Trophoblast cell (in vitro differentiated cells and primary cell): ENCODE results near the gene GFI1. TPM values are rescaled to one million over a fixed set of nuclear protein-coding genes. Genes with fewer than 3 reads are reported as not detected.
"Not testable (repeated sequence)": the region's sequence is repeated elsewhere in the genome, so short reads cannot be mapped to it uniquely, and the experiment has no call there.

Experiments used
- DNase-seq, 2 donors: peaks; one replicate each; pipeline ENCODE4 v3.0.0-alpha.2; 2016
- H2AFZ ChIP-seq: 2 replicates; pipeline ENCODE4 v1.6.1; 2013; ENCODE audit warnings: low read length, moderate library complexity, mild to moderate bottlenecking; ENCODE audit not compliant: insufficient read depth, poor library complexity
- H2AK5ac ChIP-seq: 2 replicates; pipeline ENCODE4 v1.6.1; 2013; ENCODE audit warnings: mild to moderate bottlenecking, low read length
- H2BK120ac ChIP-seq: 2 replicates; pipeline ENCODE4 v1.6.1; 2013; ENCODE audit warnings: low read length, mild to moderate bottlenecking, moderate library complexity; ENCODE audit not compliant: insufficient read depth, poor library complexity
- H2BK12ac ChIP-seq: 2 replicates; pipeline ENCODE4 v1.6.1; 2013; ENCODE audit warnings: mild to moderate bottlenecking, low read length, moderate library complexity
- H2BK5ac ChIP-seq: 2 replicates; pipeline ENCODE4 v1.6.1; 2013; ENCODE audit warnings: low read length, low read depth, moderate library complexity, mild to moderate bottlenecking; ENCODE audit not compliant: poor library complexity
- H3K14ac ChIP-seq: 2 replicates; pipeline ENCODE4 v1.6.1; 2013; ENCODE audit warnings: mild to moderate bottlenecking, low read length
- H3K18ac ChIP-seq: 2 replicates; pipeline ENCODE4 v1.6.1; 2013; ENCODE audit warnings: mild to moderate bottlenecking, low read length
- H3K23ac ChIP-seq: 2 replicates; pipeline ENCODE4 v1.6.1; 2013; ENCODE audit warnings: low read length
- H3K27ac ChIP-seq: 2 replicates; pipeline ENCODE4 v1.5.1; 2013; ENCODE audit warnings: low read depth, mild to moderate bottlenecking, inconsistent platforms, low read length, moderate library complexity
- H3K27me3 ChIP-seq: 2 replicates; pipeline ENCODE4 v1.6.1; 2013; ENCODE audit warnings: inconsistent platforms, mild to moderate bottlenecking, low read length, moderate library complexity; ENCODE audit not compliant: insufficient read depth
- H3K36me3 ChIP-seq, 2 experiments: 1 replicate in 1 of 2; 2 replicates in 1 of 2; pipeline ENCODE4 v1.6.1; 2013; ENCODE audit warnings: low read length in 2 of 2, mild to moderate bottlenecking in 2 of 2, moderate library complexity in 1 of 2; ENCODE audit not compliant: insufficient read depth in 2 of 2, control insufficient read depth in 1 of 2
- H3K4ac ChIP-seq: 2 replicates; pipeline ENCODE4 v1.6.1; 2013; ENCODE audit warnings: low read depth, mild to moderate bottlenecking, low read length, moderate library complexity
- H3K4me1 ChIP-seq, 2 experiments: 1 replicate in 1 of 2; 2 replicates in 1 of 2; pipeline ENCODE4 v1.6.1; 2013; ENCODE audit warnings: low read length in 2 of 2, mild to moderate bottlenecking in 2 of 2, moderate library complexity in 1 of 2; ENCODE audit not compliant: insufficient read depth in 2 of 2, control insufficient read depth in 1 of 2
- H3K4me2 ChIP-seq: 2 replicates; pipeline ENCODE4 v1.6.1; 2013; ENCODE audit warnings: inconsistent platforms, mild to moderate bottlenecking, low read length, moderate library complexity
- H3K4me3 ChIP-seq: 2 replicates; pipeline ENCODE4 v1.5.1; 2013; ENCODE audit warnings: mild to moderate bottlenecking, low read depth, low read length, inconsistent platforms
- H3K79me1 ChIP-seq: one replicate; pipeline ENCODE4 v1.6.1; 2013; ENCODE audit warnings: low read length
- H3K79me2 ChIP-seq: 2 replicates; pipeline ENCODE4 v1.6.1; 2013; ENCODE audit warnings: low read length, mild to moderate bottlenecking; ENCODE audit not compliant: control insufficient read depth, insufficient read depth, poor library complexity
- H3K9ac ChIP-seq: 2 replicates; pipeline ENCODE4 v1.6.1; 2013; ENCODE audit warnings: mild to moderate bottlenecking, low read length
- H3K9me3 ChIP-seq: 2 replicates; pipeline ENCODE4 v1.6.1; 2013; ENCODE audit warnings: low read depth, mild to moderate bottlenecking, control low read depth, inconsistent platforms, low read length; ENCODE audit not compliant: insufficient read depth
- H4K12ac ChIP-seq: 2 replicates; pipeline ENCODE4 v1.6.1; 2013; ENCODE audit warnings: low read depth, mild to moderate bottlenecking, low read length, moderate library complexity
- H4K8ac ChIP-seq: 2 replicates; pipeline ENCODE4 v1.6.1; 2013; ENCODE audit warnings: low read depth, mild to moderate bottlenecking, low read length, moderate library complexity
- H4K91ac ChIP-seq: one replicate; pipeline ENCODE4 v1.6.1; 2013; ENCODE audit warnings: low read depth, mild to moderate bottlenecking, low read length, moderate library complexity
- WGBS: extraction: QIAGEN DNeasy Blood & Tissue Kit; methylation state at CpG from one replicate; pipeline ENCODE4 v1.1.7; 2013; ENCODE audit warnings: missing lambda C conversion rate; ENCODE audit not compliant: insufficient read length, insufficient coverage; ENCODE audit errors: extremely low coverage; 5-methylcytosine and 5-hydroxymethylcytosine counted together
- polyA plus RNA-seq: library from polyadenylated mRNA; stranded (reverse); fragments of 200-250 nt; gene quantifications from 2 replicates; pipeline ENCODE4 v1.2.3, GENCODE V29; 2013

Gene GFI1
- polyA plus RNA-seq = 0.17 and 0.25 TPM in 2 replicates

DNA sequence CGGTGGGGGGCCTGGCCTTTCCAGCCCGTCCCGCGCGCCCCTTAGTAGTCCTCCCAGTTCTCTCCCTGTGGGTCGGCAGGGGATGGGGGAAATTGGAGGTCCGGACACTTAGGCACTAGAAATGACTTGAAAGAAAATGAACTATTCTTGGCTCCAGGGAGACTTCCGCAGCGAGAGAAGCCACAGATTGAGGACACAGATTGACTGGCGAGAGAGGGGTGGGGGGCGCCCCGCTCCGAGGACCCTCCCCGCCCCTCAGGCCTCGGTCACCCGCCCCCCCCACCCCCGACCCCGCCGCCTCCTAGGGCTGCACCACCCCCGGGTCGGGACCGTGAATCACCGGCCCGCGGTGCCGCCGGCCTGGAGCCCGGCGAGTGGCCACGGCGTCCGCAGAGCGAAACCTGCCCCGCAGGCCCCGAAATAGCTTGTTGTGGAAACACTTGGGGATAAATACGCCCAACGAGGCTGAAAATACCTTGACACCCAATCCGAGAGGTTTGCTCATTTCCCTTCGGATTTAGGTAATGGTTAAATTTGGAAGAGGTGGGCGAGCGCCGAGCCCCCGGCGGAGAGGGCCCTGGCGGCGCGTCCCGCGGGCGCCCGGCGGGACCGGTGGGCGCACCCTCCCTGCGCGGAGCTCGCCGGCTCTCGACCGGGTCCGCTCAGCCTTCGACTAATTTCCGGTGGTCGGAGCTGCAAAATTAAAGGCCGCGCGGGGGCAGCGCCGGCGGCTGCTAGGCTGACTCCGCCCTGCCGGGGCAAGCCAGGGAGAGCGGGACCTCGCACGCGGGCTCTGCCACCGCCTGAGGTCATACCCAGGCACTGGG is at the start of gene GFI1:
Gene GFI1, minus strand, starts transcription at position 675 of the 827 bp plus-strand sequence. CDS start 3,438 bp downstream, outside the sequence.
- Histone ChIP-seq H3K14ac (no peak within 1 kb of the TSS), H3K79me1 (no peaks in the 10 kb centered on the region), H3K79me2 (no peaks in the 10 kb centered on the region), H3K18ac (no peak within 1 kb of the TSS), H3K4me3 (peak within 1 kb of the TSS; percentile 62), H2BK12ac (no peak within 1 kb of the TSS), H2BK120ac (no peak within 1 kb of the TSS), H2AK5ac (no peak within 1 kb of the TSS), H3K27me3 (peaks cover 60% of the 10 kb centered on the region), H3K23ac (no peak within 1 kb of the TSS), H3K36me3 (no peaks in the 10 kb centered on the region), H2AFZ (peak within 1 kb of the TSS; percentile 53), H4K12ac (no peak within 1 kb of the TSS), H3K4ac (no peak within 1 kb of the TSS), H3K4me1 (peaks cover 33 to 43% of the 10 kb centered on the region in 2 experiments), H2BK5ac (no peak within 1 kb of the TSS), H3K9me3 (no peaks in the 10 kb centered on the region), H3K4me2 (peak within 1 kb of the TSS; percentile 88), H4K8ac (no peak within 1 kb of the TSS), H3K27ac (no peak within 1 kb of the TSS), H3K9ac (no peak within 1 kb of the TSS), H4K91ac (no peak within 1 kb of the TSS)
- no CpG with 5 or more reads among the region's 77 CpGs for WGBS
- DNase-seq = peak in 1 of 2 donors; percentile 28

DNA sequence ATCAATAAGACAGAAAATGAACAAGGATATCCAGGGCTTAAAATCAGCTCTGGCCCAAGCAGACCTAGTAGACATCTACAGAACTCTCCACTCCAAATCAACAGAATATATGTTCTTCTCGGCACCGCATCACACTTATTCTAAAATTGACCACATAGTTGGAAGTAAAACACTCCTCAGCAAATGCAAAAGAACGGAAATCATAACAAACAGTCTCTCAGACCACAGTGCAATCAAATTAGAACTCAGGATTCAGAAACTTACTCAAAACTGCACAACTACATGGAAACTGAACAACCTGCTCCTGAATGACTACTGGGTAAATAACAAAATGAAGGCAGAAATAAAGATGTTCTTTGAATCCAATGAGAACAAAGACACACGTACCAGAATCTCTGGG is 45.6 kb upstream of the GFI1 start:
- not testable (repeated sequence) for H3K14ac ChIP-seq, H3K27me3 ChIP-seq, H3K4me1 ChIP-seq, H3K79me2 ChIP-seq, H4K12ac ChIP-seq, H3K9ac ChIP-seq, H3K18ac ChIP-seq, H3K79me1 ChIP-seq, H2AK5ac ChIP-seq, H2BK120ac ChIP-seq, H3K23ac ChIP-seq, H3K27ac ChIP-seq, H2AFZ ChIP-seq, H4K8ac ChIP-seq, H3K9me3 ChIP-seq, H2BK5ac ChIP-seq, H3K36me3 ChIP-seq, H4K91ac ChIP-seq, DNase-seq, H3K4me3 ChIP-seq, H3K4ac ChIP-seq, H3K4me2 ChIP-seq, H2BK12ac ChIP-seq
- WGBS = no CpG with 5 or more reads among the region's 4 CpGs

DNA sequence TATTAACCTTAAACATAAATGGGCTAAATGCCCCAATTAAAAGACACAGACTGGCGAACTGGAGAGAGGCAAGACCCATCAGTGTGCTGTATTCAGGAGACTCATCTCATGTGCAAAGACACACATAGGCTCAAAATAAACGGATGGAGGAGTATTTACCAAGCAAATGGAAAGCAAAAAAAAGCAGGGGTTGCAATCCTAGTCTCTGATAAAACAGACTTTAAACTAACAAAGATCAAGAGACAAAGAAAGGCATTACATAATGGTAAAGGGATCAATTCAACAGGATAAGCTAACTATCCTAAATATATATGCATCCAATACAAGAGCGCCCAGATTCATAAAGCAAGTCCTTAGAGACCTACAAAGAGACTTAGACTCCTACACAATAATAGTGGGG is 45.2 kb upstream of the GFI1 start:
- not testable (repeated sequence) for H2AFZ ChIP-seq, H3K14ac ChIP-seq, H3K36me3 ChIP-seq, H2BK5ac ChIP-seq, H2BK12ac ChIP-seq, H3K18ac ChIP-seq, H4K91ac ChIP-seq, DNase-seq, H3K27me3 ChIP-seq, H3K4ac ChIP-seq, H4K8ac ChIP-seq, H3K23ac ChIP-seq, H3K4me3 ChIP-seq, H4K12ac ChIP-seq, H2BK120ac ChIP-seq, H2AK5ac ChIP-seq, H3K27ac ChIP-seq, H3K4me2 ChIP-seq, H3K79me1 ChIP-seq, H3K4me1 ChIP-seq, H3K79me2 ChIP-seq, H3K9ac ChIP-seq, H3K9me3 ChIP-seq
- WGBS = no CpG with 5 or more reads among the region's 3 CpGs

DNA sequence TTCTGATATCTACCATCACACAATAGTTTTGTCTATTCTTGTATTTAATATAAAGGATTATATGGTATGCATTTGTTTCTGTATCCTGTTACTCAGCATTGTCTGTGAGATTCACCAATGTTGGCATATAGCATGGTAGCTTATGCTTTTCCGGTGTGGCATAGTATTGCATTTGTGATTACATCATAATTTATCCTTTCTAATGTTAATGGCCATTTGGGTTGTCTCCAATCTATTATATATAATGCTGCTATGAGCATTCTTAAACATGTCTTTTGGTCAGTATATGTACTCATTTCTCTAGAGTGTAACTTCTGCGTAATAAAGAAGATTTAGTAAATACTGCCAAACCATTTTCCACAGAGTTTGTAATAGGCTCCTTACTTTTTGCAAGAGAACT is 40.9 kb upstream of the GFI1 start:
- Histone ChIP-seq H4K8ac (no peak overlapping the region), H3K27ac (no peak overlapping the region), H2BK120ac (no peak overlapping the region), H3K4me2 (no peak overlapping the region), H3K79me1 (no peaks in the 10 kb centered on the region), H3K36me3 (no peaks in the 10 kb centered on the region), H2BK12ac (no peak overlapping the region), H3K23ac (no peak overlapping the region), H3K14ac (no peak overlapping the region), H3K79me2 (no peaks in the 10 kb centered on the region), H3K4me3 (no peak overlapping the region), H3K9me3 (no peaks in the 10 kb centered on the region), H2AFZ (no peak overlapping the region), H3K27me3 (no peaks in the 10 kb centered on the region), H4K12ac (no peak overlapping the region), H3K4me1 (no peaks in the 10 kb centered on the region), H2BK5ac (no peak overlapping the region), H3K4ac (no peak overlapping the region), H3K18ac (no peak overlapping the region), H2AK5ac (no peak overlapping the region), H4K91ac (no peak overlapping the region), H3K9ac (no peak overlapping the region)
- WGBS = no CpG with 5 or more reads among the region's 2 CpGs
- DNase-seq = no peak
